GM18511 (cell line): ENCODE data around the gene GPRC5A.

Experiments
- ATAC-seq: cut with Tn5 transposase; IDR thresholded peaks from one replicate; pipeline ENCODE4 v1.9.1; 2021; ENCODE audit warnings: mild to moderate bottlenecking, moderate library complexity; ENCODE audit not compliant: unreplicated experiment

Gene GPRC5A

GRCh38 chr12:12909228-12909994 lies 18.0 kb downstream of the GPRC5A start:
- ATAC-seq: peak; percentile 83

GRCh38 chr12:12909995-12910420 lies 18.6 kb downstream of the GPRC5A start:
- ATAC-seq: no peak

DNA sequence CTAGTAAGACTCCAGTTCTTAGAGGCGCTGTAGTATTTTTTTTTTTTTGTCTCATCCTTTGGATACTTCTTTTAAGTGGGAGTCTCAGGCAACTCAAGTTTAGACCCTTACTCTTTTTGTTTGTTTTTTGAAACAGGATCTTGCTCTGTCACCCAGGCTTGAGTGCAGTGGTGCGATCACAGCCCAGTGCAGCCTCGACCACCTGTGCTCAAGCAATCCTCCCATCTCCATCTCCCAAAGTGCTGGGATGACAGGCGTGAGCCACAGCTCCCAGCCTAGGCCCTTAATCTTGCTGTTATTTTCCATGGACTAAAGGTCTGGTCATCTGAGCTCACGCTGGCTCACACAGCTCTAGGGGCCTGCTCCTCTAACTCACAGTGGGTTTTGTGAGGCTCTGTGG lies 21.3 kb downstream of the GPRC5A start:
- ATAC-seq: no peak

- ATAC-seq: no peak
These were observed 24.3 kb downstream of the GPRC5A start for GRCh38 chr12:12915656-12916055.

DNA sequence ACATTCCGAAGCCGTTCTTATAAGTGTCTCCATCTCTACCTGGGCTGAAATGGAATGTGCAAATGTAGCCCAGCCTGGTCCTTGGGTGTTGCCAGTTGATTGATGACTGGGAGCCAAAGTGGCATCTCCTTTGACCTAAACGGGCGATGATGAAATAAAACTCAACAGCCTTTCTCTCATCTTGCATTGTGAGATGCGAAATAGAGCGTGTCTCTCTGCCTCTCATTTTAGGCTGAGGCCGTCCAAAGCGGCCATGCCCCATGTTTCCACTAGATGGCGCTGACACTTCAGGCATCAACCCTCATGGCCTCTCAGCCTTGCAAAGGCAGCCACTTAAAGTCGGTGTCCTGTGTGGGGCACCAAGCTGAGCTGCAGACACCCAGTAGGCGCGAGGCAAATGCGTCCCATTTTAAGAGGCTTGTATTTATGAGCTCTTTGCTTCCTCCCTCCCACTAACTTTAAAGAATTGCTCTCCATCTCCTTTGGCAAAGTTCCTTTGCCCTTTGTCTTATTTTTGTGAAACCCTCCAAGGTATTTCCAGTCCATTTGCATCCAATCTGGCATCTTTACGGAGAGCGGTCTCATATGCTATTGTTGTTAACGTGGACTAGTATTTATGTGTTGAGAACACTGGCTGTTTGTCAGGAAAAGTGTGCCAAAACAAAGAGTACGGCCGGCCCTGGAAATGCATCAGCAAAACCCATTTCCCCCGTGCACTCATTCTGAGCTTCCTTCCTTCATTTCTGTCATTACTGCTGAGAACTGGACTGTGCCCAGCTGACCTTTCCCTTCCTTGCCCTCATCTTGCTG lies 25.0 kb downstream of the GPRC5A start:
- peak; percentile 97 for ATAC-seq

- ATAC-seq: no peak
These were observed 26.2 kb downstream of the GPRC5A start for GRCh38 chr12:12917517-12917916.

- no peak for ATAC-seq
These were observed 27.5 kb downstream of the GPRC5A start for GRCh38 chr12:12918781-12919389.

DNA sequence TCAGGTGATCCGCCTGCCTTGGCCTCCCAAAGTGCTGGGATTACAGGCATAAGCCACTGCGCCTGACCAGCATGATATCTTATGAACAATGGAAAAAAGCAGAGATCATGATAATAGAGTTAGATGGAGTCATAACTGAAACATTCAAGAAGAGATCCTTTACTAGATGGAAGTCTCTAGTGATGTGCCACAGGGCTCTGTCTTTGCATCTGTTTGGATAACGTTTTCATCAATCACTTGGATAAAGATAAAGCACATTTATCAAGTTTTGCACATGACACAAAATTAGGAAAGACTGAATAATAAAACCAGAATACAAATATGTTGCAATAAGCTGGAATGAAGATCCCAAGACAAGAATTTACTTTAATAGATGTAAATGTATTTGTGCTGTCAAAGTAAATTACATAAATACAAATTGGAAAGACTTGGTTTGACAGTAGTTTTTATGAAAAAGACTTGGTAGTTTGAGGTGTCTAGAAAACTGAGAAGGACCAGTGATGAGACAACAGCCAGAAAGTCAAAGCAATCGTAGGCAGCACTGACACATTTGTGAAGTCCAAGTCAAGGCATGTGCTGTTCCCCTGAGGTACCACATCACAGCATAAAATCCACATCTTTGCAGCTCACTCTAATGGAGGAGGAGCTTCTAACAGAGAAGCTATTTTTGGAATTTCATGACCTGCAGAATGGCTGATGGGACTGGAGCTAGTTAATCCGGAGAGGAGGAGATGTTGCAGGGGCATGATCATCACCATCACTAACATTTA lies 28.5 kb downstream of the GPRC5A start:
- ATAC-seq: no peak

- no peak for ATAC-seq
These were observed 30.8 kb downstream of the GPRC5A start for GRCh38 chr12:12922191-12922616.

DNA sequence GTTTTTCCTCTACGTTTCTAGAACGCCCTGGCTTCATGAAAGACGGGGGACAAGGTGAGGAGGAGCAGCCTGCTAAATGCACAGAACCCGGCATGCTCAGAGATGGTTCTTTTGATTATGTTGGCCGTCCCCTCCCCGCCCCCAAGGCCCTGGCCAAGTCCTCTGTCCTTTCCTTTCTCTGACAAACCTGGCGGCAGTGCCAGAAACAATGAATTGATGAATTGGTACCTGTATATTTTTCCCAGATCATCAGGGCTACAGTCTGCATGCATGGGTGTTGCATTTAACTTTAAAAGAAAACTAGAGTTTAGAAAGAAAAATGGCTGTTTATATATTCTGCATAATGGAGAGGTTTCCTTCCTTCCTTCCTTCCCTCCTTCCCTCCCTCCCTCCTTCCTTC lies 31.6 kb downstream of the GPRC5A start:
- no peak for ATAC-seq

- no peak for ATAC-seq
These were observed 32.8 kb downstream of the GPRC5A start for GRCh38 chr12:12924169-12924568.

DNA sequence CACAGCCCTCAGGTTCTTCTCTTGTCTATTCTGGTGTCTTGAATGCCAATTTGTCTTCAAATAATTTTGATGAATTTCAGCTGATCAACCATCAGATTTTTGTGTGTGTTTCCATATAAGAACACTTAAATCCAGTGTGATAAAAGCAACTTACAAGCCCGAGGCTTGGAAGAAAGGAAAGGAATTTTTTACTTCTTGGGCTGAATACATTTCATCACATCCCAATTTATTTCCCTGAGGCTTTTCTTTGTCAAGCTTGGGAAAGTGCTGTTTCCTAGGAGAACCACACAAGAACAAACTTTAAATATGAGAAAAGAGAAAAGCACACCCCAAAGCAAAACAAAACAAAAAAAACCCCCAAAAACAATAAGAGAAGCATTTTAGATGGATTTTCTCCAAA lies 34.0 kb downstream of the GPRC5A start:
- no peak for ATAC-seq

GRCh38 chr12:12926571-12927071 lies 35.3 kb downstream of the GPRC5A start:
- ATAC-seq: no peak

DNA sequence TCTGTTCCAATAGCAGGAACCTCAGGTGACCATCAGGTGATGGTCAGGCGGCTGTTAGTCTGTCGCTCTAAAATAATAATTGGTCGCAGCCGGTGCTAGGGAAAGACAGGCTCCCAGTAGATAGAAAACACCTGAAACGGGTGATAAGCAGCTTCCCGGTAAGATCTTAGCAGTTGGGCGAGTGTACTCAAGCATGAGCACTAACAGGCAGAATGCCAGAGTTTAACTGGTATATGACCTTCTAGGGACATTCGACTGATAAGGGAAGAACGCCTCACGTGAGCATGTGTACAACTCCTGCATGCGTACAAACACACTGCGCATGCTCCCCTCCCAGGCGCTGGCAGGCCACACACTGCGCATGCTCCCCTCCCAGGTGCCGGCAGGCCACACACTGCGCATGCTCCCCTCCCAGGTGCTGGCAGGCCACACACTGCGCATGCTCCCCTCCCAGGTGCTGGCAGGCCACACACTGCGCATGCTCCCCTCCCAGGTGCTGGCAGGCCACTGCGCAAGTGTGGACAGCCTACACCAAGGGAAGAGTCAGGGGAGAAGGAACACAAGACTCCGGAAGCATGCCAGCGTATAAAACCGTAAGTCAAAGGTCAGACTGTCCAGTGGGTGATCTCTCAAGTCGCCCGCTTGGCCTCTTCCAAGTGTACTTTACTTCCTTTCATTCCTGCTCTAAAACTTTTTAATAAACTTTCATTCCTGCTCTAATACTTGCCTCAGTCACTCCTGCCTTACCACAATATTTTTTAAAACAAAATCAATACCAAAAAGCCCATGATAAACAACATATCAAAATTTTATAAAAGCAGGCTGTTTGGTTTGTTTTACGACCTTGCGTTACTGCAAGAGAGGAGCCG lies 36.1 kb downstream of the GPRC5A start:
- ATAC-seq: no peak

- no peak for ATAC-seq
These were observed 38.3 kb downstream of the GPRC5A start for GRCh38 chr12:12929696-12930095.

DNA sequence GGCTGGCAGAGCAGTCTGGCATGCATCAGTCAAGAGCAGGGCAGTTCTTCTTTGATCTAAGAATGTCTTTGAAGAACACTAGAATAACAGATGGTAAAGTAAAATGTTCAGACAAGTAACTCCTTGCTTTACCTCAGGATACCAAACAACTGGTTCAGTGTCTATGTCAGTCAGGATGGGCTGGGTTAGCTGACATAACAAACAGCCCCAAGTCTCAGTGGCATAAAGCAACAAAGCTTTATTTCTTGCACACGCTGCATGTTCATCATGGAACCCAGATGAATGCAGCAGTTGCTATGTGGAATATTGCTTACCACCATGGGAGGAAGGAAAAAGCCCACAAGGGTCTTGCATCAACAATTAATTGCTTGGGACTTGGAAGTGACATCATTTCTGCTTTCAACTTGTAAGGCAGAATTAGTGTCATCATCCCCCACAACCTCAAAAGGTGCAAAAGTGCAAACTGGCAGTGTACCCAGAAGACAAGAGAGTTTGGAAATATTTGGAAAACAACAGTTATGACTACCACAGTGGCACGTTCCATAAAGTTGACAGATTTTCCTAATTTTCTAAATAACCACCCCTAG lies 39.4 kb downstream of the GPRC5A start:
- no peak for ATAC-seq

- ATAC-seq: no peak
These were observed 42.4 kb downstream of the GPRC5A start for GRCh38 chr12:12933742-12934141.

- no peak for ATAC-seq
These were observed 43.2 kb downstream of the GPRC5A start for GRCh38 chr12:12934556-12934955.

GRCh38 chr12:12936983-12937491 lies 45.7 kb downstream of the GPRC5A start:
- ATAC-seq: no peak
